Left lobe of liver (tissue), 2 donors: ENCODE results near the gene ALPK3. TPM values are rescaled to one million over a fixed set of nuclear protein-coding genes. Genes with fewer than 3 reads are reported as not detected.
A peak's percentile ranks its signal among the peaks of the same experiment; 100 is the strongest.

Experiments
- ATAC-seq: fragments of 200-7000 bp; cut with Tn5 transposase; one replicate; pipeline ENCODE4 v1.9.1; 2020; ENCODE audit warnings: mild to moderate bottlenecking, moderate library complexity
- DNase-seq: peaks from one replicate; pipeline ENCODE4 v3.0.0-alpha.2; 2020; ENCODE audit warnings: low spot score
- total RNA-seq: library from RNA; stranded (reverse); gene quantifications from one replicate; pipeline ENCODE4 v1.2.1, GENCODE V29; 2021
- donor health status: DM: no; HTN: no; CAD: no; lungs with moderate emphysema.
- donor health status: DM: no; HTN: yes; CAD: no.

The ALPK3 gene
- 2.7 TPM for total RNA-seq

GRCh38 chr15:84816694-84817465 is at the start of gene ALPK3:
Gene ALPK3 (plus strand): TSS chr15:84817356. CDS start chr15:84817453, 97 bp downstream.
- peak; percentile 68 for ATAC-seq
- DNase-seq: no peak

GRCh38 chr15:84772031-84772430 is 45.1 kb upstream of the ALPK3 start:
- ATAC-seq (no peak), DNase-seq (no peak)

- DNase-seq (no peak), ATAC-seq (peak; percentile 53)
Observed at GRCh38 chr15:84772467-84772866, 44.7 kb upstream of the ALPK3 start.

- DNase-seq (no peak), ATAC-seq (no peak)
Observed at GRCh38 chr15:84773716-84774115, 43.4 kb upstream of the ALPK3 start.

GRCh38 chr15:84775867-84776449 is 41.2 kb upstream of the ALPK3 start:
- DNase-seq: no peak

GRCh38 chr15:84778194-84778593 is 39.0 kb upstream of the ALPK3 start:
- ATAC-seq (no peak), DNase-seq (no peak)

More at GRCh38 chr15:84775867-84776449, 41.2 kb upstream of the ALPK3 start:
- peak; percentile 60 for ATAC-seq

- DNase-seq: no peak
- ATAC-seq: no peak
Observed at GRCh38 chr15:84780492-84780891, 36.7 kb upstream of the ALPK3 start.

GRCh38 chr15:84781495-84781894 is 35.7 kb upstream of the ALPK3 start:
- ATAC-seq: no peak
- no peak for DNase-seq

- no peak for ATAC-seq
Observed at GRCh38 chr15:84782346-84782745, 34.8 kb upstream of the ALPK3 start.

GRCh38 chr15:84783493-84784251 is 33.5 kb upstream of the ALPK3 start:
- ATAC-seq (peak; percentile 24), DNase-seq (no peak)

More at GRCh38 chr15:84782346-84782745, 34.8 kb upstream of the ALPK3 start:
- no peak for DNase-seq

- DNase-seq: no peak
- no peak for ATAC-seq
Observed at GRCh38 chr15:84784262-84784661, 32.9 kb upstream of the ALPK3 start.

- ATAC-seq (no peak), DNase-seq (no peak)
Observed at GRCh38 chr15:84785053-84785452, 32.1 kb upstream of the ALPK3 start.

- ATAC-seq (no peak), DNase-seq (no peak)
Observed at GRCh38 chr15:84788500-84788899, 28.7 kb upstream of the ALPK3 start.

GRCh38 chr15:84789762-84790161 is 27.4 kb upstream of the ALPK3 start:
- no peak for DNase-seq
- no peak for ATAC-seq

- no peak for ATAC-seq
- no peak for DNase-seq
Observed at GRCh38 chr15:84790676-84791075, 26.5 kb upstream of the ALPK3 start.

GRCh38 chr15:84791763-84792162 is 25.4 kb upstream of the ALPK3 start:
- no peak for ATAC-seq
- no peak for DNase-seq

GRCh38 chr15:84793431-84794161 is 23.6 kb upstream of the ALPK3 start:
- DNase-seq (no peak), ATAC-seq (no peak)

- no peak for DNase-seq
- no peak for ATAC-seq
Observed at GRCh38 chr15:84794162-84794547, 23.0 kb upstream of the ALPK3 start.

GRCh38 chr15:84795186-84795585 is 22.0 kb upstream of the ALPK3 start:
- no peak for ATAC-seq
- DNase-seq: no peak

- ATAC-seq (no peak), DNase-seq (no peak)
Observed at GRCh38 chr15:84797212-84797611, 19.9 kb upstream of the ALPK3 start.

GRCh38 chr15:84797801-84798200 is 19.4 kb upstream of the ALPK3 start:
- DNase-seq (no peak), ATAC-seq (no peak)
